H9 (cell line): ENCODE results near the gene LRP1. TPM values are rescaled to one million over a fixed set of nuclear protein-coding genes. Genes with fewer than 3 reads are reported as not detected.

Experiments
- DNase-seq: peaks from one replicate; pipeline ENCODE4 v3.0.0-alpha.2; 2017
- H2AFZ ChIP-seq: one replicate; pipeline ENCODE4 v1.6.1; 2013; ENCODE audit warnings: mild to moderate bottlenecking, low read length, control low read depth, moderate library complexity
- H2AK5ac ChIP-seq: 2 replicates; pipeline ENCODE4 v1.6.1; 2013; ENCODE audit warnings: low read length, control low read depth, mixed read lengths; ENCODE audit not compliant: insufficient read length
- H2BK120ac ChIP-seq: one replicate; pipeline ENCODE4 v1.6.1; 2013; ENCODE audit warnings: low read depth, mild to moderate bottlenecking, low read length, control low read depth, inconsistent platforms; ENCODE audit not compliant: poor library complexity, severe bottlenecking
- H2BK12ac ChIP-seq: 2 replicates; pipeline ENCODE4 v1.6.1; 2013; ENCODE audit warnings: low read length, control low read depth, mixed read lengths, low read depth; ENCODE audit not compliant: insufficient read length
- H2BK15ac ChIP-seq: 2 replicates; pipeline ENCODE4 v1.6.1; 2013; ENCODE audit warnings: low read depth, low read length, control low read depth
- H2BK20ac ChIP-seq: one replicate; pipeline ENCODE4 v1.6.1; 2013; ENCODE audit warnings: low read depth, mild to moderate bottlenecking, low read length, control low read depth, inconsistent platforms; ENCODE audit not compliant: poor library complexity, severe bottlenecking
- H2BK5ac ChIP-seq: 2 replicates; pipeline ENCODE4 v1.6.1; 2013; ENCODE audit warnings: low read length, control low read depth, mixed read lengths; ENCODE audit not compliant: insufficient read length
- H3K14ac ChIP-seq: 2 replicates; pipeline ENCODE4 v1.6.1; 2013; ENCODE audit warnings: low read length, control low read depth; ENCODE audit not compliant: insufficient read depth
- H3K18ac ChIP-seq: 2 replicates; pipeline ENCODE4 v1.6.1; 2013; ENCODE audit warnings: low read depth, mild to moderate bottlenecking, mixed read lengths, low read length, control low read depth; ENCODE audit not compliant: insufficient read length
- H3K23ac ChIP-seq: 2 replicates; pipeline ENCODE4 v1.6.1; 2013; ENCODE audit warnings: low read length, control low read depth, mixed read lengths, low read depth; ENCODE audit not compliant: insufficient read length
- H3K23me2 ChIP-seq: 2 replicates; pipeline ENCODE4 v1.6.1; 2013; ENCODE audit warnings: low read depth, mild to moderate bottlenecking, mixed read lengths, low read length, control low read depth; ENCODE audit not compliant: insufficient read length, poor library complexity, severe bottlenecking
- H3K27ac ChIP-seq: 2 replicates; pipeline ENCODE4 v1.5.1; 2013; ENCODE audit warnings: low read length, control low read depth, mixed read lengths, low read depth; ENCODE audit not compliant: insufficient read length
- H3K27me3 ChIP-seq: 2 replicates; pipeline ENCODE4 v1.6.1; 2013; ENCODE audit warnings: low read length, control low read depth, inconsistent platforms; ENCODE audit not compliant: insufficient read depth
- H3K4ac ChIP-seq: 2 replicates; pipeline ENCODE4 v1.6.1; 2013; ENCODE audit warnings: low read depth, mild to moderate bottlenecking, control low read depth, inconsistent platforms, low read length, moderate library complexity
- H3K4me1 ChIP-seq: 2 replicates; pipeline ENCODE4 v1.6.1; 2013; ENCODE audit warnings: low read length, control low read depth, inconsistent platforms; ENCODE audit not compliant: insufficient read depth
- H3K4me2 ChIP-seq: 2 replicates; pipeline ENCODE4 v1.6.1; 2013; ENCODE audit warnings: low read length, control low read depth, mixed read lengths; ENCODE audit not compliant: insufficient read length, insufficient read depth
- H3K56ac ChIP-seq: 2 replicates; pipeline ENCODE4 v1.6.1; 2013; ENCODE audit warnings: low read depth, mild to moderate bottlenecking, mixed read lengths, low read length, control low read depth; ENCODE audit not compliant: insufficient read length
- H3K79me1 ChIP-seq: 2 replicates; pipeline ENCODE4 v1.6.1; 2013; ENCODE audit warnings: low read depth, mild to moderate bottlenecking, moderate library complexity, low read length, control low read depth, inconsistent platforms; ENCODE audit not compliant: insufficient read depth, poor library complexity, severe bottlenecking
- H3K79me2 ChIP-seq: 2 replicates; pipeline ENCODE4 v1.6.1; 2013; ENCODE audit warnings: low read length, control low read depth, inconsistent platforms; ENCODE audit not compliant: insufficient read depth
- H3K9ac ChIP-seq: 2 replicates; pipeline ENCODE4 v1.6.1; 2013; ENCODE audit warnings: low read length, control low read depth, mixed read lengths; ENCODE audit not compliant: insufficient read length; ENCODE audit errors: extremely low read depth
- H3K9me3 ChIP-seq: one replicate; pipeline ENCODE4 v1.6.1; 2013; ENCODE audit warnings: low read depth, low read length, inconsistent platforms; ENCODE audit not compliant: control insufficient read depth
- H3T11ph ChIP-seq: one replicate; pipeline ENCODE4 v1.6.1; 2013; ENCODE audit warnings: mild to moderate bottlenecking, low read length, control low read depth, inconsistent platforms
- H4K20me1 ChIP-seq: one replicate; pipeline ENCODE4 v1.6.1; 2013; ENCODE audit not compliant: control insufficient read depth, insufficient read length, insufficient read depth
- H4K5ac ChIP-seq: 2 replicates; pipeline ENCODE4 v1.6.1; 2013; ENCODE audit warnings: low read depth, mild to moderate bottlenecking, mixed read lengths, low read length, control low read depth; ENCODE audit not compliant: insufficient read length
- H4K8ac ChIP-seq: replicated peaks from 2 replicates; pipeline ENCODE4 v1.6.1; 2013; ENCODE audit warnings: low read length, control low read depth, mixed read lengths, low read depth; ENCODE audit not compliant: insufficient read length
- H4K91ac ChIP-seq: 2 replicates; pipeline ENCODE4 v1.6.1; 2013; ENCODE audit warnings: low read depth, mild to moderate bottlenecking, moderate library complexity, mixed read lengths, low read length, control low read depth; ENCODE audit not compliant: insufficient read length
- H3K27ac Mint-ChIP-seq, 3 experiments: 2 replicates in 2 of 3; 3 replicates in 1 of 3; pipeline ENCODE4 v1.8.0; 2020 to 2021; ENCODE audit warnings: mixed read lengths in 3 of 3, mild to moderate bottlenecking in 1 of 3, moderate library complexity in 1 of 3
- H3K27me3 Mint-ChIP-seq: 2 replicates; pipeline ENCODE4 v1.8.0; 2021; ENCODE audit warnings: low read depth, mild to moderate bottlenecking, moderate library complexity, mixed read lengths
- H3K36me3 Mint-ChIP-seq, 3 experiments: 2 replicates in 2 of 3; 3 replicates in 1 of 3; pipeline ENCODE4 v1.8.0; 2020 to 2021; ENCODE audit warnings: low read depth in 3 of 3, mixed read lengths in 3 of 3; ENCODE audit not compliant: insufficient read depth in 1 of 3
- H3K4me1 Mint-ChIP-seq, 2 experiments: 2 replicates each; pipeline ENCODE4 v1.8.0; 2020; ENCODE audit warnings: mixed read lengths in 2 of 2
- H3K4me3 Mint-ChIP-seq, 2 experiments: 2 replicates in 1 of 2; 3 replicates in 1 of 2; pipeline ENCODE4 v1.8.0; 2020 to 2021; ENCODE audit warnings: mild to moderate bottlenecking in 2 of 2, mixed read lengths in 2 of 2, moderate library complexity in 1 of 2
- H3K9me3 Mint-ChIP-seq, 2 experiments: 2 replicates in 1 of 2; 3 replicates in 1 of 2; pipeline ENCODE4 v1.8.0; 2020; ENCODE audit warnings: mild to moderate bottlenecking in 2 of 2, mixed read lengths in 2 of 2, moderate library complexity in 1 of 2
- WGBS: extraction: QIAGEN DNeasy Blood & Tissue Kit; methylation state at CpG from one replicate; pipeline ENCODE4 v1.1.7; 2013; ENCODE audit warnings: missing lambda C conversion rate, low lambda C conversion rate, mixed read lengths; ENCODE audit not compliant: insufficient read length; ENCODE audit errors: extremely low coverage; 5-methylcytosine and 5-hydroxymethylcytosine counted together
- total RNA-seq: library from RNA; stranded (reverse); gene quantifications from 2 replicates; pipeline ENCODE4 v1.2.1, GENCODE V29; 2021
- TF ChIP-seq, protein P1 (sequence below): fragments of 200-600 bp; sonication (generic); conservative IDR thresholded peaks from 3 replicates; pipeline ENCODE4 v1.8.0; 2021; ENCODE audit warnings: antibody characterized with exemption, mild to moderate bottlenecking

The LRP1 gene
- total RNA-seq, 1 experiment from 2014 or later: 115 TPM

DNA sequence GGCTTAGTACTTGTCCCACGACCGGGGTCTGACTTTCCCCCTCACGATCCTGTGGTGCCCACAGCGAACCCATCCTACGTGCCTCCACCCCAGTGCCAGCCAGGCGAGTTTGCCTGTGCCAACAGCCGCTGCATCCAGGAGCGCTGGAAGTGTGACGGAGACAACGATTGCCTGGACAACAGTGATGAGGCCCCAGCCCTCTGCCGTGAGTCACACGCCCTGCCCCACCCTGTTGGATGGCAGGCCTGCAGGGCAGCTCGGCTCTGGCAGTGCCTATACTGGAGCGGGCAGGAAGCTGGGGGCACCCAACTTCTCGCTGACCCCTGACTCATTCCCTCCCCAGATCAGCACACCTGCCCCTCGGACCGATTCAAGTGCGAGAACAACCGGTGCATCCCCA is 37.5 kb downstream of the LRP1 start:
- Histone ChIP-seq H3K9me3 (no peaks in the 10 kb centered on the region), H3K79me1 (no peaks in the 10 kb centered on the region), H3K14ac (no peak overlapping the region), H3K4ac (no peak overlapping the region), H3K18ac (no peak overlapping the region), H4K20me1 (no peaks in the 10 kb centered on the region), H2BK120ac (no peak overlapping the region), H3K56ac (no peak overlapping the region), H3K23ac (no peak overlapping the region), H3K27ac (no peak overlapping the region), H3K4me1 (no peaks in the 10 kb centered on the region), H4K5ac (no peak overlapping the region), H2BK5ac (no peak overlapping the region), H2BK20ac (no peak overlapping the region), H3K27me3 (no peaks in the 10 kb centered on the region), H3K79me2 (no peaks in the 10 kb centered on the region), H3K23me2 (no peaks in the 10 kb centered on the region), H2AK5ac (no peak overlapping the region), H3T11ph (no peak overlapping the region), H3K9ac (no peak overlapping the region), H4K8ac (no peak overlapping the region), H2AFZ (no peak overlapping the region), H4K91ac (no peak overlapping the region), H2BK12ac (no peak overlapping the region), H3K4me2 (no peak overlapping the region), H2BK15ac (no peak overlapping the region)
- H3K36me3 Mint-ChIP-seq: peaks cover 53 to 95% (median 91%) of the 10 kb centered on the region in 3 experiments; a peak in 6 of 7 replicates
- WGBS: no CpG with 5 or more reads among the region's 19 CpGs
- H3K4me3 Mint-ChIP-seq: no peak overlapping the region
- no peak overlapping the region for H3K27ac Mint-ChIP-seq
- TF ChIP-seq, protein P1, sequence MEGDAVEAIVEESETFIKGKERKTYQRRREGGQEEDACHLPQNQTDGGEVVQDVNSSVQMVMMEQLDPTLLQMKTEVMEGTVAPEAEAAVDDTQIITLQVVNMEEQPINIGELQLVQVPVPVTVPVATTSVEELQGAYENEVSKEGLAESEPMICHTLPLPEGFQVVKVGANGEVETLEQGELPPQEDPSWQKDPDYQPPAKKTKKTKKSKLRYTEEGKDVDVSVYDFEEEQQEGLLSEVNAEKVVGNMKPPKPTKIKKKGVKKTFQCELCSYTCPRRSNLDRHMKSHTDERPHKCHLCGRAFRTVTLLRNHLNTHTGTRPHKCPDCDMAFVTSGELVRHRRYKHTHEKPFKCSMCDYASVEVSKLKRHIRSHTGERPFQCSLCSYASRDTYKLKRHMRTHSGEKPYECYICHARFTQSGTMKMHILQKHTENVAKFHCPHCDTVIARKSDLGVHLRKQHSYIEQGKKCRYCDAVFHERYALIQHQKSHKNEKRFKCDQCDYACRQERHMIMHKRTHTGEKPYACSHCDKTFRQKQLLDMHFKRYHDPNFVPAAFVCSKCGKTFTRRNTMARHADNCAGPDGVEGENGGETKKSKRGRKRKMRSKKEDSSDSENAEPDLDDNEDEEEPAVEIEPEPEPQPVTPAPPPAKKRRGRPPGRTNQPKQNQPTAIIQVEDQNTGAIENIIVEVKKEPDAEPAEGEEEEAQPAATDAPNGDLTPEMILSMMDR: no peak
- no peaks in the 10 kb centered on the region for H3K9me3 Mint-ChIP-seq
- no peaks in the 10 kb centered on the region for H3K27me3 Mint-ChIP-seq
- H3K4me1 Mint-ChIP-seq: no peaks in the 10 kb centered on the region
- no peak for DNase-seq
